ENCODE measurements around the gene REM2.
"Not testable (repeated sequence)": the region's sequence is repeated elsewhere in the genome, so short reads cannot be mapped to it uniquely, and the experiment has no call there.

REM2 gene

DNA sequence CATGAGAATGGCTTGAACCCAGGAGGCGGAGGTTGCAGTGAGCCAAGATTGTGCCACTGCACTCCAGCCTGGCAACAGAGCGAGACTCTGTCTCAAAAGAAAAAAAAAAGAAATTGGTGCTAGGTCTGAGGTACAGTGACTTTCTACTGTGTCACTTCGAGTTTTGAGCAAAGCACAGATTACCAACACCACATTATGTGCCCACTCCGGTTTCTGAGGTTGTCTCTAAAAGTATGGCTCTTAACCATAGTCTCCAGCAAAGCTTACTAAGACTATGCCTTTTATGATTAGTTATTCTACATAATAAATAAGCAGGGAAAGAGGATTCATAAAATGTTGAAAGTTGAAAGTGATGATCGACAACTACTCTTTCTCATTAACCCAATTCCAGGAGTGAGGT is 27.9 kb downstream of the REM2 start:
- Mint-ChIP-seq H3K9me3 (no peaks in the 10 kb centered on the region), H3K36me3 (peaks cover 15% of the 10 kb centered on the region), H3K27ac (no peak overlapping the region), H3K4me1 (peaks cover 5% of the 10 kb centered on the region), H3K4me3 (no peak overlapping the region), H3K27me3 (no peaks in the 10 kb centered on the region)
- ATAC-seq (ENCODE audit: low read depth) (no peak), DNase-seq (ENCODE audit: low spot score in 2 of 2) (no peak)

DNA sequence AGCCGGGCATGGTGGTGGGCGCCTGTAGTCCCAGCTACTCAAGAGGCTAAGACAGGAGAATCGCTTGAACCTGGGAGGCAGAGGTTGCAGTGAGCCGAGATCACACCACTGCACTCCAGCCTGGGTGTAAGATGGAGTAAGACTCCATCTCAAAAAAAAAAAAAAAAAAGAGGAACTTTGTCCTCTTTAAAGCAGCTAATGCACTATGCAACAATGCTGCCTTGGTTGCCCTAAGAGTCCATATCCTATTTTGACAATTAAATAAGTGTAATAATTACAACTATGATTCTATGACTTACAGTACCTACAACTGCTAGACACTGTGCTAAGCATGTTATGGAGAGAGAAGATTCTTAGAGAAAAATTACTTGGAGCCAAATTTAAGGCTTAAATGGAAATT is 31.8 kb downstream of the REM2 start:
- not testable (repeated sequence) for H3K4me3 Mint-ChIP-seq; H3K4me1 Mint-ChIP-seq; ATAC-seq (ENCODE audit: low read depth); H3K9me3 Mint-ChIP-seq; H3K36me3 Mint-ChIP-seq; H3K27ac Mint-ChIP-seq; DNase-seq (ENCODE audit: low spot score in 2 of 2); H3K27me3 Mint-ChIP-seq

- Mint-ChIP-seq H3K27me3 (no peaks in the 10 kb centered on the region), H3K4me3 (no peak overlapping the region), H3K9me3 (no peaks in the 10 kb centered on the region), H3K27ac (peak overlapping the region; percentile 47), H3K4me1 (peaks cover 6% of the 10 kb centered on the region), H3K36me3 (peaks cover 3% of the 10 kb centered on the region)
- ATAC-seq (ENCODE audit: low read depth) (no peak), DNase-seq (ENCODE audit: low spot score in 2 of 2) (no peak)
Measured at GRCh38 chr14:22915886-22916521, 33.0 kb downstream of the REM2 start.

DNA sequence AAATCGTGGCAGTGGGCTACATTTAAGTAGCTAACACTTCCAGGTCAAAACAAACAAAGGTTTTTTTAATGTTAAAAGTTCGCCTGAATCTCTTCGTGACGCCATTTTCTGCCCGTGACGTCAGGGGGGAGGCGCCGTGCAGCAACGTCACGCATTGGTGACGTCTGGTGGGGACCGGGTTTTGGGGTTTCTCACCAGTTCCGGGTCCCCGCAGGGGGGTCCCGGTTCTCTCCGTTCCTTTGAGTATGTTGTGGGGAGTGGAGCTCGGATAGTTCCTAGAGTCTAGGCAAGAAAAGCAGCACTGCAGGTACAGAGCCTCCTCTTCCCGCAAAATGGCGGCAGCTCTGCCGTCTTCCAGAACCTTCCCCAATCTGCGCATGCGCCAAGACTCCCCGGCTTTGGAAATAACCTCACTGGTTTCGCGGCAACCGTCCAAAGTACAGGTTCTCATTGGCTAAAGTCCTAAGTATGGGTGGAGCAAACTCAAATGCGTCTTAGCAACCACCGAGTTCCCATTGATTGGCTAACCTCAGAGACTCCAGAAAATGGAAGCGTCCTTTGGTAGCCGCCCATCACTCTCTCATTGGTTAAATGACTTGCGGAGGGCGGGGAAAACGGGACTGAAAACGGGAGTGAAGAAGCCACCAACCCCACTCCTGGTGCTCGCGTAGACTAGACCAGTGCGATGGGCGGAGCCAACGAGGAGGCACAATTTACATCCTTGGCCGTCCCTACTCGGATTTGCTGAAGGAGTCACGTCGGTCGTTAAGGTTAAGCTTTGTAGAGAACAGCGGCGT is 36.0 kb downstream of the REM2 start, which contains the start of gene RBM23:
TSS of gene RBM23 (minus strand) at position 346 of the 797 bp plus-strand sequence.
- DNase-seq (ENCODE audit: low spot score in 2 of 2) (peak; percentile 99), ATAC-seq (ENCODE audit: low read depth) (peak; percentile 85)
- Mint-ChIP-seq H3K27me3 (no peaks in the 10 kb centered on the region), H3K4me1 (peaks cover 6% of the 10 kb centered on the region), H3K36me3 (peaks cover 19% of the 10 kb centered on the region), H3K27ac (peak within 1 kb of the TSS; percentile 100), H3K4me3 (peak within 1 kb of the TSS; percentile 98), H3K9me3 (no peaks in the 10 kb centered on the region)

DNA sequence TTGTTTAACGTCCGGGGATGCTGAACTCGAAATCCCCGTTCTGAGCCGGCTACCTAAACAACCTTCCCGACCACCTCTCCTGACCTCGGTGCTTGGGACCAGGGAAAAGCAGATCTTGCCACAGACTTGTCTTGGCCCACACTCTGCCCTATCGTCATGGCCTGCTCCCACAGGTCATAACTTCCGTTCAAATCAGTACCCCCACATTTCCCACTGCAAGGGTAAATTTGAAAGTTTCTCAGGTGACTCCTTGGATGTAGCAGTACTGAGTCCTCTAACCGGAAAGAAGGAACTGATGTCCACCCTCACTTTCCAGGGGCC is 36.5 kb downstream of the REM2 start:
- DNase-seq (ENCODE audit: low spot score in 2 of 2) (no peak), ATAC-seq (ENCODE audit: low read depth) (peak; percentile 0)
- Mint-ChIP-seq H3K27ac (peak overlapping the region; percentile 100), H3K4me3 (peak overlapping the region; percentile 98), H3K27me3 (no peaks in the 10 kb centered on the region), H3K4me1 (peaks cover 6% of the 10 kb centered on the region), H3K9me3 (no peaks in the 10 kb centered on the region), H3K36me3 (peaks cover 25% of the 10 kb centered on the region)

- Mint-ChIP-seq H3K36me3 (peaks cover 25% of the 10 kb centered on the region), H3K4me1 (peaks cover 6% of the 10 kb centered on the region), H3K27ac (peak overlapping the region; percentile 100), H3K4me3 (no peak overlapping the region), H3K9me3 (no peaks in the 10 kb centered on the region), H3K27me3 (no peaks in the 10 kb centered on the region)
- ATAC-seq (ENCODE audit: low read depth): no peak
- DNase-seq (ENCODE audit: low spot score in 2 of 2): no peak
Measured at GRCh38 chr14:22920697-22921096, 37.7 kb downstream of the REM2 start.

- Mint-ChIP-seq H3K36me3 (peaks cover 30% of the 10 kb centered on the region), H3K9me3 (no peaks in the 10 kb centered on the region), H3K4me3 (no peak overlapping the region), H3K27me3 (no peaks in the 10 kb centered on the region), H3K4me1 (peaks cover 14% of the 10 kb centered on the region), H3K27ac (no peak overlapping the region)
- no peak for DNase-seq (ENCODE audit: low spot score in 2 of 2)
- ATAC-seq (ENCODE audit: low read depth): no peak
Measured at GRCh38 chr14:22922294-22922693, 39.3 kb downstream of the REM2 start.

DNA sequence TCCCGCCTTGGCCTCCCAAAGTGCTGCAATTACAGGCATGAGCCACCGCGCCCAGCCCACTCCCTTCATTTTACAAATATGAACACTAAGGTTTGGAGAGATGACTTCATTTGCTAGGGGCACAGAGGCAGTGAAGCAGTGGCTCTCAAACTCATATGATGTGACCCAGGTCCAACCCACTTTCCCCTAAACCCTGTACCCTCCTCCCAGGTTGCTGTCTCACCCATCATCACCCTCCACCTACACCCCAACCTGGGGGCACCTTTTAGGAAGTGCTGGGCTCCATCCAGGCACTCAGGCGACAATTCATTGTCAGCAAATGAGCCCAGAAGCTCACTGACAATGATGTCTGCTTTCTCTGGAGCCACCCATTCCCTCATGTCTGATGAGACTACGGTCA is 40.7 kb downstream of the REM2 start:
- Mint-ChIP-seq H3K9me3 (no peaks in the 10 kb centered on the region), H3K36me3 (peaks cover 27% of the 10 kb centered on the region), H3K27ac (no peak overlapping the region), H3K4me3 (no peak overlapping the region), H3K27me3 (no peaks in the 10 kb centered on the region), H3K4me1 (peaks cover 15% of the 10 kb centered on the region)
- DNase-seq (ENCODE audit: low spot score in 2 of 2): no peak
- no peak for ATAC-seq (ENCODE audit: low read depth)

DNA sequence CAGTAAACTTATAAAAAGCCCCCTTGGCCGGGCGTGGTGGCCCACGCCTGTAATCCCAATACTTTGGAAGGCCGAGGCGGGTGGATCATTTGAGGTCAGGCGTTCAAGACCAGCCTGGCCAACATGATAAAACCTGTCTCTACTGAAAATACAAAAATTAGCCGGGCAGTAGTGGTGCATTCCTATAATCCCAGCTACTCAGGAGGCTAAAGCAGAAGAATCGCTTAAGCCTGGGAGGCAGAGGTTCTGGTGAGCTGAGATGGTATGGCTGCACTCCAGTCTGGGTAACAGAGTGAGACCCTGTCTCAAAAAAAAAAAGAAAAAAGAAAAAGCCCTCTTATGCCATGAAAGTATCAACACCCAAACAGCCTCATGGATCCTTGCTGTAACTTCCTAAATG is 42.5 kb downstream of the REM2 start:
- H3K27me3 Mint-ChIP-seq: no peaks in the 10 kb centered on the region
- no peaks in the 10 kb centered on the region for H3K9me3 Mint-ChIP-seq
- H3K36me3 Mint-ChIP-seq: peaks cover 27% of the 10 kb centered on the region
- no peak overlapping the region for H3K27ac Mint-ChIP-seq
- no peak for DNase-seq (ENCODE audit: low spot score in 2 of 2)
- ATAC-seq (ENCODE audit: low read depth): no peak
- peaks cover 15% of the 10 kb centered on the region for H3K4me1 Mint-ChIP-seq
- no peak overlapping the region for H3K4me3 Mint-ChIP-seq

- Mint-ChIP-seq H3K9me3 (no peaks in the 10 kb centered on the region), H3K36me3 (peaks cover 24% of the 10 kb centered on the region), H3K4me1 (peaks cover 15% of the 10 kb centered on the region), H3K27ac (no peak overlapping the region), H3K27me3 (no peaks in the 10 kb centered on the region), H3K4me3 (no peak overlapping the region)
- no peak for ATAC-seq (ENCODE audit: low read depth)
- no peak for DNase-seq (ENCODE audit: low spot score in 2 of 2)
Measured at GRCh38 chr14:22926316-22926715, 43.3 kb downstream of the REM2 start.

GRCh38 chr14:22928237-22929103 is 45.4 kb downstream of the REM2 start:
- Mint-ChIP-seq H3K36me3 (peaks cover 14% of the 10 kb centered on the region), H3K9me3 (no peaks in the 10 kb centered on the region), H3K4me3 (no peak overlapping the region), H3K27ac (no peak overlapping the region), H3K27me3 (no peaks in the 10 kb centered on the region), H3K4me1 (peaks cover 17% of the 10 kb centered on the region)
- ATAC-seq (ENCODE audit: low read depth) (no peak), DNase-seq (ENCODE audit: low spot score in 2 of 2) (no peak)

GRCh38 chr14:22929104-22929960 is 46.3 kb downstream of the REM2 start, which contains the start of gene PRMT5:
Gene PRMT5, minus strand, starts transcription at chr14:22929376. Its CDS starts 15 bp downstream, at chr14:22929361.
- Mint-ChIP-seq H3K36me3 (peaks cover 7% of the 10 kb centered on the region), H3K27ac (no peak within 1 kb of the TSS), H3K4me1 (peaks cover 17% of the 10 kb centered on the region), H3K27me3 (no peaks in the 10 kb centered on the region), H3K4me3 (no peak within 1 kb of the TSS), H3K9me3 (no peaks in the 10 kb centered on the region)
- peak; percentile 98 to 100 for DNase-seq (ENCODE audit: low spot score in 2 of 2)
- ATAC-seq (ENCODE audit: low read depth): peak; percentile 85

DNA sequence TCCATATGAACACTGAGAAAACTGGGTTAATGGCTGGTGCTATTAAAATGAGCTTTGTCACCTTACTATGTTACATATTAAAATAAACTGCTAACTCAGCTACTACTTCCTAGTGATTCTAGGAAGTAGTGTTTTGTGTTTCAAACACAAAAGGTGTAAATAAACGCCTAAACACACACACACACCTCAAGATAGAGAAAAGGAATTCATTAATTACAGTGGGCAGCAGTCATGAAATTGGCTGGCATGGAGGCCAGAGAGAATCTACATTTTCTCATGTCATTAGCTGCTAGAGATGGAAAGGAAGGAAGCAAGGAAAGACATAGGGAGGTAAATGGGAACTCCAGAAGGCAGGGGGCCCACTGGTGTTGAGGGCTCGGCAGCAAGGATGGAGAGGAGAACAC is 46.9 kb downstream of the REM2 start:
- no peak overlapping the region for H3K27ac Mint-ChIP-seq
- ATAC-seq (ENCODE audit: low read depth): peak; percentile 9

More for the DNA sequence above, 46.9 kb downstream of the REM2 start:
- H3K27me3 Mint-ChIP-seq: no peaks in the 10 kb centered on the region
- DNase-seq (ENCODE audit: low spot score in 2 of 2): no peak
- H3K4me1 Mint-ChIP-seq: peaks cover 17% of the 10 kb centered on the region
- no peak overlapping the region for H3K4me3 Mint-ChIP-seq
- peaks cover 5% of the 10 kb centered on the region for H3K36me3 Mint-ChIP-seq
- no peaks in the 10 kb centered on the region for H3K9me3 Mint-ChIP-seq
